HL-60 (cell line): ENCODE data around the gene PROM1.

ENCODE experiments used
- DNase-seq, 2 experiments: peaks; one replicate each; pipeline ENCODE4 v3.0.0-alpha.2; 2010 to 2020; ENCODE audit warnings: low read depth in 1 of 2, low spot score in 1 of 2
- H3K27ac ChIP-seq: fragments of 250-450 bp; sonication (Bioruptor Pico); replicated peaks from 2 replicates; pipeline ENCODE4 v1.5.1; 2020; ENCODE audit warnings: mild to moderate bottlenecking, moderate library complexity
- H3K27me3 ChIP-seq: fragments of 250-450 bp; sonication (Bioruptor Pico); 2 replicates; pipeline ENCODE4 v1.5.1; 2021; ENCODE audit warnings: mild to moderate bottlenecking, moderate library complexity; ENCODE audit not compliant: insufficient read depth, poor library complexity, severe bottlenecking
- H3K4me3 ChIP-seq: replicated peaks from 2 replicates; pipeline ENCODE4 v1.5.1; 2011; ENCODE audit warnings: mild to moderate bottlenecking, control low read depth, low read length; ENCODE audit not compliant: insufficient read depth
- GABPA ChIP-seq: IDR thresholded peaks from 2 replicates; pipeline ENCODE4 v1.6.1; 2012; ENCODE audit warnings: low read depth
- POLR2AphosphoS5 ChIP-seq: IDR thresholded peaks from 2 replicates; pipeline ENCODE4 v1.6.1; 2012; ENCODE audit warnings: low read depth
- SPI1 ChIP-seq: IDR thresholded peaks from 2 replicates; pipeline ENCODE4 v1.6.1; 2012; ENCODE audit warnings: low read depth, mild to moderate bottlenecking, borderline replicate concordance
- TF ChIP-seq, protein P1 (sequence below): IDR thresholded peaks from 2 replicates; pipeline ENCODE4 v1.6.1; 2012; ENCODE audit warnings: low read depth; ENCODE audit not compliant: insufficient replicate concordance
- TF ChIP-seq, protein P2 (sequence below): IDR thresholded peaks from one replicate; pipeline ENCODE4 v1.5.1; 2011; ENCODE audit warnings: low read length, control low read depth, inconsistent platforms; ENCODE audit not compliant: insufficient read depth

Gene PROM1

DNA sequence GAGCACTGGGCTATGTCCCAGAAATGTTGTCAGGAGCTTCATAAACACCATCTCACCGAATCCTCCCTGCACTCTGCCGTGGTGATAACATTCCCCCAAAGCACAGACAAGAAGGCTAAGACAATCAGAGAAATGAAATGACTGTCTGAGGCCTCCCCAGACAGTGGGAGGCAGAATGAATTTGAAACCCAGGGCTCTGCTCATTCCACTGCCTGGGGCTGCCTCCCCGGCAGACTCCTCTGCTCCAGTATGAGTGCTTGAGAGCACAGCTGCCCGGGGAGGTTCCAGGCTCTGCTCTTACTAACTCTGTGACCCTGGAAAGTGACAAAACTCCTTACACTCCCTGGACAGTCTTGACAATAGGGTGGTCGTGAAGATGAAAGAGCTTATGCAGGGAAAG is 154.9 kb downstream of the PROM1 start:
- TF ChIP-seq, protein P1, sequence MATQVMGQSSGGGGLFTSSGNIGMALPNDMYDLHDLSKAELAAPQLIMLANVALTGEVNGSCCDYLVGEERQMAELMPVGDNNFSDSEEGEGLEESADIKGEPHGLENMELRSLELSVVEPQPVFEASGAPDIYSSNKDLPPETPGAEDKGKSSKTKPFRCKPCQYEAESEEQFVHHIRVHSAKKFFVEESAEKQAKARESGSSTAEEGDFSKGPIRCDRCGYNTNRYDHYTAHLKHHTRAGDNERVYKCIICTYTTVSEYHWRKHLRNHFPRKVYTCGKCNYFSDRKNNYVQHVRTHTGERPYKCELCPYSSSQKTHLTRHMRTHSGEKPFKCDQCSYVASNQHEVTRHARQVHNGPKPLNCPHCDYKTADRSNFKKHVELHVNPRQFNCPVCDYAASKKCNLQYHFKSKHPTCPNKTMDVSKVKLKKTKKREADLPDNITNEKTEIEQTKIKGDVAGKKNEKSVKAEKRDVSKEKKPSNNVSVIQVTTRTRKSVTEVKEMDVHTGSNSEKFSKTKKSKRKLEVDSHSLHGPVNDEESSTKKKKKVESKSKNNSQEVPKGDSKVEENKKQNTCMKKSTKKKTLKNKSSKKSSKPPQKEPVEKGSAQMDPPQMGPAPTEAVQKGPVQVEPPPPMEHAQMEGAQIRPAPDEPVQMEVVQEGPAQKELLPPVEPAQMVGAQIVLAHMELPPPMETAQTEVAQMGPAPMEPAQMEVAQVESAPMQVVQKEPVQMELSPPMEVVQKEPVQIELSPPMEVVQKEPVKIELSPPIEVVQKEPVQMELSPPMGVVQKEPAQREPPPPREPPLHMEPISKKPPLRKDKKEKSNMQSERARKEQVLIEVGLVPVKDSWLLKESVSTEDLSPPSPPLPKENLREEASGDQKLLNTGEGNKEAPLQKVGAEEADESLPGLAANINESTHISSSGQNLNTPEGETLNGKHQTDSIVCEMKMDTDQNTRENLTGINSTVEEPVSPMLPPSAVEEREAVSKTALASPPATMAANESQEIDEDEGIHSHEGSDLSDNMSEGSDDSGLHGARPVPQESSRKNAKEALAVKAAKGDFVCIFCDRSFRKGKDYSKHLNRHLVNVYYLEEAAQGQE = no peak
- TF ChIP-seq, protein P2, sequence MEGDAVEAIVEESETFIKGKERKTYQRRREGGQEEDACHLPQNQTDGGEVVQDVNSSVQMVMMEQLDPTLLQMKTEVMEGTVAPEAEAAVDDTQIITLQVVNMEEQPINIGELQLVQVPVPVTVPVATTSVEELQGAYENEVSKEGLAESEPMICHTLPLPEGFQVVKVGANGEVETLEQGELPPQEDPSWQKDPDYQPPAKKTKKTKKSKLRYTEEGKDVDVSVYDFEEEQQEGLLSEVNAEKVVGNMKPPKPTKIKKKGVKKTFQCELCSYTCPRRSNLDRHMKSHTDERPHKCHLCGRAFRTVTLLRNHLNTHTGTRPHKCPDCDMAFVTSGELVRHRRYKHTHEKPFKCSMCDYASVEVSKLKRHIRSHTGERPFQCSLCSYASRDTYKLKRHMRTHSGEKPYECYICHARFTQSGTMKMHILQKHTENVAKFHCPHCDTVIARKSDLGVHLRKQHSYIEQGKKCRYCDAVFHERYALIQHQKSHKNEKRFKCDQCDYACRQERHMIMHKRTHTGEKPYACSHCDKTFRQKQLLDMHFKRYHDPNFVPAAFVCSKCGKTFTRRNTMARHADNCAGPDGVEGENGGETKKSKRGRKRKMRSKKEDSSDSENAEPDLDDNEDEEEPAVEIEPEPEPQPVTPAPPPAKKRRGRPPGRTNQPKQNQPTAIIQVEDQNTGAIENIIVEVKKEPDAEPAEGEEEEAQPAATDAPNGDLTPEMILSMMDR = no peak
- TF ChIP-seq GABPA (no peak), SPI1 (no peak), POLR2AphosphoS5 (no peak)
- Histone ChIP-seq H3K27ac (no peak overlapping the region), H3K27me3 (no peaks in the 10 kb centered on the region), H3K4me3 (no peak overlapping the region)
- DNase-seq = no peak

DNA sequence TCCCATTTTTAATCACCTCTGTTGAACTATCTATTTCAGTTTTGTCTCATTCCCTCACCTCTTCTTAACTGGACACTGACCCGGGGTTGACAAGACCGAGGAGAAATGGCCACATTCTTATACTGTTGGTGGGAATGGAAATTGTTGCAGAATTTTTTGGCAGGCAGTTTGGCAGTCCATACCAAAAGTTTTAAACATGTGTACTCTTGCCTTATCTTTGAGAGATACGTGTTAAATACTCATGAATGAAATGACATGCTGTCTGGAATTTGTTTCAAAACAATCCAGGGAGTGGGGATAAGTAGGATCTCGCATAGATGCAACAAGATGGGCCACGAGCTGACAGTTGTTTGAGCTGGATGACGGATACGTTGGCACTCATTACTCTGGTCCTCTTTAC is 157.3 kb downstream of the PROM1 start:
- H3K27ac ChIP-seq = no peak overlapping the region
- H3K4me3 ChIP-seq = no peak overlapping the region
- no peaks in the 10 kb centered on the region for H3K27me3 ChIP-seq
- no peak for TF ChIP-seq SPI1
- TF ChIP-seq, protein P2 = no peak
- no peak for TF ChIP-seq POLR2AphosphoS5
- TF ChIP-seq, protein P1 = no peak
- TF ChIP-seq GABPA = no peak
- no peak for DNase-seq

DNA sequence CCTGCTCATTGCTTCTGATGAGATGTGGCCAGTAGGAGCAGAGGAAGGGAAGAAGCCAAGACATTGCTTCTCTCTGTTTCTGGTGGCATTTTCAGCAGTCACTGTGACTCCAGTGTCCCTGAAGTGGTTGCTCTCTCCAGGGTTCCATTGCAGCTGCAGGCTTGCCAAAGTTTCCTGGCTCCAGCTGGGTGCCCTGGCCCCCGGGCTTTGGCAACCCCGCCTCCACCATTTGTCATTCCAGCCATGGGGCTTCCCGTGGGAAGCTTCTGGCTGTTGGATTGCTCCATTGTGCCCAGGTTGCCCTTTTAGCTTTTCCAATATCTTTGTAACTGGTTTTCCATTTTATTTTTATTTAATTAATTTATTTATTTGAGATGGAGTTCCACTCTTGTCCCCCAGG is 158.0 kb downstream of the PROM1 start:
- H3K4me3 ChIP-seq = no peak overlapping the region
- no peak overlapping the region for H3K27ac ChIP-seq
- DNase-seq = no peak
- H3K27me3 ChIP-seq = no peaks in the 10 kb centered on the region
- TF ChIP-seq GABPA = no peak
- TF ChIP-seq, protein P1 = no peak
- TF ChIP-seq, protein P2 = no peak
- TF ChIP-seq SPI1 = no peak
- TF ChIP-seq POLR2AphosphoS5 = no peak
